AG04450 (cell line): Measurements from ENCODE around the gene PTPRCAP. TPM values are rescaled to one million over a fixed set of nuclear protein-coding genes. Genes with fewer than 3 reads are reported as not detected.

Experiments used
- CTCF ChIA-PET: fragments of 300-600, 350-600 bp; formaldehyde crosslinking; extraction: SDS; loops from one replicate; lab custom pipeline; 2022; ENCODE audit warnings: antibody characterized with exemption, inconsistent platforms; lab: Charles Lee
- POLR2A ChIA-PET: fragments of 350-600 bp; formaldehyde crosslinking; extraction: SDS; loops from one replicate; lab custom pipeline; 2021; ENCODE audit warnings: antibody characterized with exemption, inconsistent platforms; lab: Yijun Ruan, JAX
- DNase-seq: peaks from one replicate; pipeline ENCODE4 v3.0.0-alpha.2; 2011; ENCODE audit warnings: low read depth, low spot score
- H3K27ac ChIP-seq: one replicate; pipeline ENCODE4 v1.5.1; 2012; ENCODE audit warnings: low read depth, low read length, control low read depth
- H3K27me3 ChIP-seq: one replicate; pipeline ENCODE4 v1.6.0; 2012; ENCODE audit warnings: low read length; ENCODE audit not compliant: control insufficient read depth, insufficient read depth
- H3K4me3 ChIP-seq: 2 replicates; pipeline ENCODE4 v1.5.1; 2011; ENCODE audit warnings: mild to moderate bottlenecking, low read depth, low read length, control low read depth
- H3K9me3 ChIP-seq: 2 replicates; pipeline ENCODE4 v1.5.1; 2012; ENCODE audit warnings: low read length; ENCODE audit not compliant: control insufficient read depth, insufficient read depth
- CTCF ChIP-seq: IDR thresholded peaks from 2 replicates; pipeline ENCODE4 v1.5.1; 2011; ENCODE audit warnings: low read depth, low read length, control low read depth, inconsistent platforms
- polyA plus RNA-seq: library from polyadenylated mRNA; depleted of rRNA; stranded (reverse); fragments of >200 nt; gene quantifications from 2 replicates; pipeline ENCODE4 v1.2.3, GENCODE V29; 2011

Gene PTPRCAP
- polyA plus RNA-seq, 1 experiment = 0.07 TPM

DNA sequence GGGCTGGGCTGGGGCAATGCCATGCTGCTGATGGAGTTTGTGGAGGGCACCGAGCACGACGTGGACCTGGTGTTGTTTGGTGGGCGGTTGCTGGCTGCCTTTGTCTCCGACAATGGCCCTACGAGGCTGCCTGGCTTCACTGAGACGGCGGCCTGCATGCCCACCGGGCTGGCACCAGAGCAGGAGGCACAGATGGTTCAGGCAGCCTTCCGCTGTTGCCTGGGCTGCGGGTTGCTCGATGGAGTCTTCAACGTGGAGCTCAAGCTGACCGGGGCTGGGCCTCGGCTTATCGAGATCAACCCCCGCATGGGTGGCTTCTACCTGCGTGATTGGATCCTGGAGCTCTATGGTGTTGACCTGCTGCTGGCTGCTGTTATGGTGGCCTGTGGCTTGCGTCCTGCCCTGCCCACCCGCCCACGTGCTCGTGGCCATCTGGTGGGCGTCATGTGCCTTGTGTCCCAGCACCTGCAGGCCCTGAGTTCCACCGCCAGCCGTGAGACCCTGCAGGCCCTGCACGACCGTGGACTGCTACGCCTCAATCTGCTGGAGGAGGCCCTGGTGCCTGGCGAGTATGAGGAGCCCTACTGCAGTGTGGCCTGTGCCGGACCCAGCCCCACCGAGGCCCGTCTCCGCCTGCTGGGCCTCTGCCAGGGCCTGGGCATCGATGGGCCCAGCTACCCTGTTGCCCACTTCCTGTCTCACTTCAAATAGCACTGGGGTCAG is 13.4 kb downstream of the PTPRCAP start:
- Histone ChIP-seq H3K4me3 (no peak overlapping the region), H3K9me3 (no peaks in the 10 kb centered on the region), H3K27me3 (no peaks in the 10 kb centered on the region), H3K27ac (no peak overlapping the region)
- DNase-seq = no peak
- ChIA-PET POLR2A (interaction anchor here (0.6 kb wide), 1 partner anchor 14 kb away, joined by 5 read pairs; no protein-coding TSS in a partner anchor), CTCF (no interaction called here)
- TF ChIP-seq CTCF = no peak

DNA sequence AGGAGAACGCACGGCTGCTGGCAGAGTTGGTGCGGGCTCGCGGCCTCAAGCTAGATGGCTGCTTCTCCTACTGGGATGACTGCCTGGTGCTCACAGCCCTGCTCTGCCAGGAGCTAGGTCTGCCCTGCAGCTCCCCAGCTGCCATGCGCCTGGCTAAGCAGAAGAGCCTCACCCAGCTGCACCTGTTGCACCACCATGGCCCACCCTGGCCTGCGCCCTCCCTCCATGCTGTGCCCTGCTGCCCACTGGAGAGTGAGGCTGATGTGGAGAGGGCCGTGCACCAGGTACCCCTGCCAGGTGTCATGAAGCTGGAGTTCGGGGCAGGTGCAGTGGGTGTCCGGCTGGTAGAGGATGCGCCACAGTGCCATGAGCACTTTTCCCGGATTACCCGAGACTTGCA is 14.0 kb downstream of the PTPRCAP start:
- no peaks in the 10 kb centered on the region for H3K27me3 ChIP-seq
- no peak overlapping the region for H3K27ac ChIP-seq
- ChIA-PET POLR2A (no interaction called here), CTCF (no interaction called here)
- TF ChIP-seq CTCF = no peak
- no peaks in the 10 kb centered on the region for H3K9me3 ChIP-seq
- DNase-seq = no peak
- H3K4me3 ChIP-seq = no peak overlapping the region

DNA sequence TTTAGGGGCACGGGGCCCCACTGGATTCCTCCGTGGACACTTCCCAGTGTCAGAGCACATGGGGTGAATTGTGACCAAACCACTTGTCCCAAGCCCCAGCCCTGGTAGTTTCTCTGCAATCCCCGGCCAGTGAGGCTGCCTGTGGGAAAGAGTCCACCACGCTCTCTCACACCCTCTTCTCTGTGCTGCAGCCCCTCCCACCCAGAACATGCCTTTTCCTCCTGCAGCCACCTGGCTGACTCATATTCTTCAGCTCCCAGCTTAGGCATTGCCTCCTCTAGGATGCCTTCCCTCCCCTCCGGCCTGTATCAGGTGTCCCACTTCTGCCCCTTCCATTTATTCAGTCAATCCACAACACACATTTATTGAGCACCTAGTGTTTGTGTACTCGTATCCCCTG is 14.6 kb downstream of the PTPRCAP start:
- ChIA-PET POLR2A (no interaction called here), CTCF (no interaction called here)
- no peak overlapping the region for H3K4me3 ChIP-seq
- H3K27ac ChIP-seq = no peak overlapping the region
- no peaks in the 10 kb centered on the region for H3K27me3 ChIP-seq
- H3K9me3 ChIP-seq = no peaks in the 10 kb centered on the region
- no peak for TF ChIP-seq CTCF
- no peak for DNase-seq

DNA sequence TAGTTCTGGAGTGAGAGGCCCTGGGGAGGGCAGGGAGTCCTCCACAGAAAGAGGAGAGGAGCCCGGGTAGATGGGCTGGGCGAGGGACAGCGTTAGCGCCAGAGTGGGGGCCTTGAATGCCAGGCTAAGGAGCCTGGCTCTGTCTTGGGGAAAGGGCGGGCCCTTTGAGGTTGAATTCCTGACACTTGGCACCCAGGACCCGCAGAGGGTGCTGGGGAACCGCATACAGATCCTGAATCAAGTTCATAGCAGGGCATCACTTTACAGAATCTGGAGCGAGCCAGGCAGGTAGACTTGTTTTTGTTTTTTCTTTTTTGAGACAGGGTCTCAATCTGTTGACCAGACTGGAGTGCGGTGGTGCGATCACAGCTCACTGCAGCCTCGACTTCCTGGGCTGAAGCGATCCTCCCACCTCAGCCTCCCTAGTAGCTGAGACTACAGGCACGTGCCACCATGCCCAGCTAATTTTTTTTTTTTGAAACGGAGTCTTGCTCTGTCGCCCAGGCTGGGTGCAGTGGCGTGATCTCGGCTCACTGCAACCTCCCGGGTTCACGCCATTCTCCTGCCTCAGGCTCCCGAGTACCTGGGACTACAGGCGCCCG is 16.0 kb downstream of the PTPRCAP start:
- no peak for DNase-seq
- TF ChIP-seq CTCF = no peak
- CTCF ChIA-PET = no interaction called here
- H3K4me3 ChIP-seq = peak overlapping the region; percentile 18
- POLR2A ChIA-PET = interaction anchor here (1.0 to 1.2 kb wide), 2 partner anchors 20 to 30 kb away, joined by 4 to 6 read pairs; partner anchors contain the start of genes PPP1CA and RAD9A
- H3K27me3 ChIP-seq = no peaks in the 10 kb centered on the region
- no peak overlapping the region for H3K27ac ChIP-seq
- no peaks in the 10 kb centered on the region for H3K9me3 ChIP-seq
